Adipocyte (in vitro differentiated cells): ENCODE data around the gene TMTC4.
A peak's percentile ranks its signal among the peaks of the same experiment; 100 is the strongest.

Experiments
- DNase-seq: peaks from one replicate; pipeline ENCODE4 v3.0.0-alpha.2; 2015; ENCODE audit warnings: low read depth
- H3K27me3 ChIP-seq: replicated peaks from 2 replicates; pipeline ENCODE4 v1.7.0; 2013; ENCODE audit warnings: mild to moderate bottlenecking, low read length, moderate library complexity; ENCODE audit not compliant: control insufficient read depth, insufficient read depth
- H3K36me3 ChIP-seq: 2 replicates; pipeline ENCODE4 v1.7.0; 2013; ENCODE audit warnings: low read length, mild to moderate bottlenecking, moderate library complexity; ENCODE audit not compliant: control insufficient read depth, insufficient read depth, severe bottlenecking
- H3K4me1 ChIP-seq: 2 replicates; pipeline ENCODE4 v1.7.0; 2013; ENCODE audit warnings: mild to moderate bottlenecking, low read length, moderate library complexity; ENCODE audit not compliant: control insufficient read depth, insufficient read depth
- H3K4me3 ChIP-seq: 2 replicates; pipeline ENCODE4 v1.7.0; 2013; ENCODE audit warnings: mild to moderate bottlenecking, low read length, moderate library complexity
- H3K9ac ChIP-seq: 2 replicates; pipeline ENCODE4 v1.7.0; 2013; ENCODE audit warnings: mild to moderate bottlenecking, low read length, moderate library complexity
- H3K9me3 ChIP-seq: 2 replicates; pipeline ENCODE4 v1.7.0; 2013; ENCODE audit warnings: mild to moderate bottlenecking, low read length, moderate library complexity; ENCODE audit not compliant: control insufficient read depth

The TMTC4 gene

GRCh38 chr13:100645382-100645781 lies 29.2 kb downstream of the TMTC4 start:
- Histone ChIP-seq H3K9ac (no peak overlapping the region), H3K4me3 (no peak overlapping the region), H3K9me3 (no peaks in the 10 kb centered on the region), H3K27me3 (no peaks in the 10 kb centered on the region), H3K4me1 (no peaks in the 10 kb centered on the region), H3K36me3 (peaks cover 6% of the 10 kb centered on the region)
- DNase-seq, result no peak

DNA sequence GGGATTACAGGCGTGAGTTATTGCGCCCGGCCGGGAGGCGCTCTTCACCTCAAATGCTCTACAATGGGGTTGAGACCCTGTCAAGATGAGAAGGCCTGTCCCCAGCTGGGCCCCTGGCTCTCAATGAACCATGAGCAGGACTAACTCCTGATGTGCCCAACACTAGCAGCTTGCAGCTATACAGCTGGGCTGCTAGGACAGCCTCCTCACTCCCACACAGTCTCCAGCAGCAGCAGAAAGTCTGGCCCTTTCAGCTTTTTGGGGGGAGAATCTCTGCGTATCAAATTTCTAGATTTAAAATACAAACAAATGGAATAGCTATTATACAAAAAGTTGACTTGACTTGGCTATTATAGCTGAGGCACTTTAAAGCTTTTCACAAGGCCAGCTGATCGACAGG lies 30.2 kb downstream of the TMTC4 start:
- Histone ChIP-seq H3K9me3 (no peaks in the 10 kb centered on the region), H3K27me3 (no peaks in the 10 kb centered on the region), H3K9ac (no peak overlapping the region), H3K4me3 (no peak overlapping the region), H3K4me1 (no peaks in the 10 kb centered on the region), H3K36me3 (peaks cover 6% of the 10 kb centered on the region)
- no peak for DNase-seq

DNA sequence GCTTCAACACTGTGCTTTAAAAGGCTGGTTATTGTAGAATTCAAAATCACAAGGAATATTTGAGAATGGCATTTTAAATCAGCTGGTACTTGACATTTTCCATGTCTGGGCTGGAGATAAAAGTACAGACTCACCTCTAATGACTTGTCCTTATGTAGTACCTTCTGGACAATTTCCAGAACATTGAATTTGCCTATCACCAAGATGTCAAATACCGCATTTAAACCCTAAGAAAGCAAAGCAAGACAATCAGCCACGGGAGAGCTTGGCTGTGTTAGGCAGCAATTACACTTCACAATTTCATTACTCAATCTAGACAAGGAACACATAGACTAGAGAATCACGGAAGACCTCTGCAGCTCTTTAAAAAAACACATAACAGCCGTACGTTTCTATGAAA lies 36.8 kb downstream of the TMTC4 start:
- H3K9ac ChIP-seq, result no peak overlapping the region
- peaks cover 24% of the 10 kb centered on the region for H3K36me3 ChIP-seq
- no peaks in the 10 kb centered on the region for H3K27me3 ChIP-seq
- no peak overlapping the region for H3K4me3 ChIP-seq
- no peaks in the 10 kb centered on the region for H3K9me3 ChIP-seq
- peaks cover 7% of the 10 kb centered on the region for H3K4me1 ChIP-seq
- DNase-seq, result no peak

- Histone ChIP-seq H3K4me1 (peaks cover 7% of the 10 kb centered on the region), H3K36me3 (peaks cover 24% of the 10 kb centered on the region), H3K27me3 (no peaks in the 10 kb centered on the region), H3K9me3 (no peaks in the 10 kb centered on the region), H3K9ac (no peak overlapping the region), H3K4me3 (no peak overlapping the region)
- no peak for DNase-seq
Measured at GRCh38 chr13:100637380-100637779, 37.2 kb downstream of the TMTC4 start.

DNA sequence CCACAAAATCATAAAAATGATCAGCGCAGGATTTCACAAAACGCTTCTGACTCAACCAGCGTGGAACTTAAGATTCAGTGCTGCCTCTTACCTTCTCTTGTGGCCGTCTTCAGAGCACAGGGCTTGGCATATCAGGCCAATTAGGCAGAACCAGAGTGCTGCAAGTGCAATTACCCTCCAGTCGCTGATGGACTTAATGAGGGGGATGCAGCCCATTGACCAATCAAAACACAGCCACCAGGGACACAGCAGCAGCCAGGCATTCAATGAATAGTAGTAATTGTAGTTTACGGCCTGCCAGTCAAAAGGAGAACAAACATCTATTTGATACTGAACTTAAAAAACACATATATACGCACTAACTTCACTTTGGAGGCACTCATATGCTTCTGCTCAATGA lies 38.2 kb downstream of the TMTC4 start:
- DNase-seq, result no peak
- Histone ChIP-seq H3K4me3 (no peak overlapping the region), H3K27me3 (no peaks in the 10 kb centered on the region), H3K9ac (no peak overlapping the region), H3K4me1 (peaks cover 7% of the 10 kb centered on the region), H3K36me3 (peaks cover 21% of the 10 kb centered on the region), H3K9me3 (no peaks in the 10 kb centered on the region)

GRCh38 chr13:100636004-100636403 lies 38.6 kb downstream of the TMTC4 start:
- Histone ChIP-seq H3K36me3 (peaks cover 23% of the 10 kb centered on the region), H3K9ac (no peak overlapping the region), H3K4me1 (peaks cover 7% of the 10 kb centered on the region), H3K27me3 (no peaks in the 10 kb centered on the region), H3K9me3 (no peaks in the 10 kb centered on the region), H3K4me3 (no peak overlapping the region)
- DNase-seq, result no peak

- peaks cover 7% of the 10 kb centered on the region for H3K4me1 ChIP-seq
- no peaks in the 10 kb centered on the region for H3K9me3 ChIP-seq
- H3K27me3 ChIP-seq, result no peaks in the 10 kb centered on the region
- no peak overlapping the region for H3K9ac ChIP-seq
- no peak overlapping the region for H3K4me3 ChIP-seq
- peaks cover 26% of the 10 kb centered on the region for H3K36me3 ChIP-seq
- DNase-seq, result no peak
Measured at GRCh38 chr13:100634696-100635095, 39.9 kb downstream of the TMTC4 start.

DNA sequence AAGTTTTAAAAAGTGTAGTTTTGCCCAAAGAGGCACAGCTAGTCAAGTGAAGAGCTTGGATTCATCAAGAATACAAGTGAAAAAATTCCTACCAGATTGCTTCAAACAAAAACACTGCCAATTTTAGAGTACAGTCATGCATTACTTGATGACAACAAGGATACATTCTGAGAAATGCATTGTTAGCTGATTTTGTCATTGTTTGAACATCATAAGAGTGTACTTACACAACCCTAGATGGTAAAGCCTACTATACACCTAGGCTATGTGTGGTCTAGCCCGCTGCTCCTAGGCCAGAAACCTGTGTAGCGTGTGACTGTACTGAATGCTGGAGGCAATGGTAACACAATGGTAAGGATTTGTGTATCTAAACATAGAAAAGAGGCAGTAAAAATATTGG lies 41.1 kb downstream of the TMTC4 start:
- no peaks in the 10 kb centered on the region for H3K9me3 ChIP-seq
- H3K36me3 ChIP-seq, result peaks cover 34% of the 10 kb centered on the region
- no peak overlapping the region for H3K9ac ChIP-seq
- peaks cover 7% of the 10 kb centered on the region for H3K4me1 ChIP-seq
- no peak overlapping the region for H3K4me3 ChIP-seq
- peak; percentile 80 for DNase-seq
- no peaks in the 10 kb centered on the region for H3K27me3 ChIP-seq

- H3K9ac ChIP-seq, result no peak overlapping the region
- H3K27me3 ChIP-seq, result no peaks in the 10 kb centered on the region
- no peak overlapping the region for H3K4me3 ChIP-seq
- peaks cover 38% of the 10 kb centered on the region for H3K36me3 ChIP-seq
- DNase-seq, result no peak
- peaks cover 7% of the 10 kb centered on the region for H3K4me1 ChIP-seq
- no peaks in the 10 kb centered on the region for H3K9me3 ChIP-seq
Measured at GRCh38 chr13:100630555-100630954, 44.0 kb downstream of the TMTC4 start.

DNA sequence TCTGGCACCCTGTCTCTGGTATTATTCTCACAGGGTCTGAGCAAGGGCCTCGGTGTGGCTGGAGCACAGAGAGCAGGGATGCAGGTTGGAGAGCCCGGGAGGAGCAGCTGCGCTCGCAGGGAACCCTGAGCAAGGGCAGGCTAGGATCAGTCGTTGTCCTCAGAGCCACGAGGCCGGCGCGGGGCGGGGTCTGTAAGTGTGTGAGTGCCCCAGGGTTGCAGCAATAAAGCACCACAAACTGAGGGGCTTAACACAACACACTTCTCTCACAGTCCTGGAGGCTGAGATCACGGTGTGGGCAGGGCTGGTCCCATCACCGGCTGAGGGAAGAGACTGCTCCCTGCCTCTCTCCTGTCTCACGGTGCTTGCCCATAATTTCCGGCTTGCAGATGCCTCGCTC lies 47.5 kb downstream of the TMTC4 start:
- Histone ChIP-seq H3K4me1 (no peaks in the 10 kb centered on the region), H3K27me3 (no peaks in the 10 kb centered on the region), H3K9me3 (no peaks in the 10 kb centered on the region), H3K36me3 (peaks cover 36% of the 10 kb centered on the region), H3K4me3 (no peak overlapping the region), H3K9ac (no peak overlapping the region)
- no peak for DNase-seq

DNA sequence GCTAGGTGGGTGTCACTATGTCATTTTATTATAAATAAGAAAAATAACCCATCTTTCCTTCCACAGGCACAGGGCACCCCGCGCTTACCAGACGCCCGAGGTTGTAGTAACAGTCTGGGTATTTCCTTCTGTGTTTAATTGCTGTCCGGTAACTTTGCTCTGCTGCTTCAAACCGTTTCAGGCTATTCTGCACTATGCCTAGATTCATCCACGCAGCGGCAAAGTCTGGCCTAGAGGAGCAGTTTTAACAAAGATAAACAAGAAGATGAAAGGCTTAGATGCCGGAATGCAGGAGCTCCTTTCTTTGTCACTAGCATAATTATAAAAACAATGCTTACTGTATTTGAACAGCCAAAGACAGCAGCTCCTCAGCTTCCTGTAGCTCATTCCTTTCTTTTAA lies 49.1 kb downstream of the TMTC4 start:
- no peaks in the 10 kb centered on the region for H3K4me1 ChIP-seq
- peaks cover 31% of the 10 kb centered on the region for H3K36me3 ChIP-seq
- H3K9ac ChIP-seq, result no peak overlapping the region
- H3K27me3 ChIP-seq, result no peaks in the 10 kb centered on the region
- H3K4me3 ChIP-seq, result no peak overlapping the region
- DNase-seq, result peak; percentile 19
- H3K9me3 ChIP-seq, result no peaks in the 10 kb centered on the region

GRCh38 chr13:100620792-100621191 lies 53.8 kb downstream of the TMTC4 start:
- no peak overlapping the region for H3K9ac ChIP-seq
- H3K9me3 ChIP-seq, result no peaks in the 10 kb centered on the region
- peaks cover 8% of the 10 kb centered on the region for H3K36me3 ChIP-seq
- DNase-seq, result no peak
- no peaks in the 10 kb centered on the region for H3K27me3 ChIP-seq
- H3K4me3 ChIP-seq, result no peak overlapping the region
- H3K4me1 ChIP-seq, result no peaks in the 10 kb centered on the region
